H9 (cell line): ENCODE results near the gene TAF4B. TPM values are rescaled to one million over a fixed set of nuclear protein-coding genes. Genes with fewer than 3 reads are reported as not detected.
A peak's percentile ranks its signal among the peaks of the same experiment; 100 is the strongest.

Experiments used
- DNase-seq: peaks from one replicate; pipeline ENCODE4 v3.0.0-alpha.2; 2017
- H2AFZ ChIP-seq: one replicate; pipeline ENCODE4 v1.6.1; 2013; ENCODE audit warnings: mild to moderate bottlenecking, low read length, control low read depth, moderate library complexity
- H2AK5ac ChIP-seq: 2 replicates; pipeline ENCODE4 v1.6.1; 2013; ENCODE audit warnings: low read length, control low read depth, mixed read lengths; ENCODE audit not compliant: insufficient read length
- H2BK120ac ChIP-seq: one replicate; pipeline ENCODE4 v1.6.1; 2013; ENCODE audit warnings: low read depth, mild to moderate bottlenecking, low read length, control low read depth, inconsistent platforms; ENCODE audit not compliant: poor library complexity, severe bottlenecking
- H2BK12ac ChIP-seq: 2 replicates; pipeline ENCODE4 v1.6.1; 2013; ENCODE audit warnings: low read length, control low read depth, mixed read lengths, low read depth; ENCODE audit not compliant: insufficient read length
- H2BK15ac ChIP-seq: 2 replicates; pipeline ENCODE4 v1.6.1; 2013; ENCODE audit warnings: low read depth, low read length, control low read depth
- H2BK20ac ChIP-seq: one replicate; pipeline ENCODE4 v1.6.1; 2013; ENCODE audit warnings: low read depth, mild to moderate bottlenecking, low read length, control low read depth, inconsistent platforms; ENCODE audit not compliant: poor library complexity, severe bottlenecking
- H2BK5ac ChIP-seq: 2 replicates; pipeline ENCODE4 v1.6.1; 2013; ENCODE audit warnings: low read length, control low read depth, mixed read lengths; ENCODE audit not compliant: insufficient read length
- H3K14ac ChIP-seq: 2 replicates; pipeline ENCODE4 v1.6.1; 2013; ENCODE audit warnings: low read length, control low read depth; ENCODE audit not compliant: insufficient read depth
- H3K18ac ChIP-seq: 2 replicates; pipeline ENCODE4 v1.6.1; 2013; ENCODE audit warnings: low read depth, mild to moderate bottlenecking, mixed read lengths, low read length, control low read depth; ENCODE audit not compliant: insufficient read length
- H3K23ac ChIP-seq: 2 replicates; pipeline ENCODE4 v1.6.1; 2013; ENCODE audit warnings: low read length, control low read depth, mixed read lengths, low read depth; ENCODE audit not compliant: insufficient read length
- H3K23me2 ChIP-seq: 2 replicates; pipeline ENCODE4 v1.6.1; 2013; ENCODE audit warnings: low read depth, mild to moderate bottlenecking, mixed read lengths, low read length, control low read depth; ENCODE audit not compliant: insufficient read length, poor library complexity, severe bottlenecking
- H3K27ac ChIP-seq: 2 replicates; pipeline ENCODE4 v1.5.1; 2013; ENCODE audit warnings: low read length, control low read depth, mixed read lengths, low read depth; ENCODE audit not compliant: insufficient read length
- H3K27me3 ChIP-seq: 2 replicates; pipeline ENCODE4 v1.6.1; 2013; ENCODE audit warnings: low read length, control low read depth, inconsistent platforms; ENCODE audit not compliant: insufficient read depth
- H3K4ac ChIP-seq: 2 replicates; pipeline ENCODE4 v1.6.1; 2013; ENCODE audit warnings: low read depth, mild to moderate bottlenecking, control low read depth, inconsistent platforms, low read length, moderate library complexity
- H3K4me1 ChIP-seq: 2 replicates; pipeline ENCODE4 v1.6.1; 2013; ENCODE audit warnings: low read length, control low read depth, inconsistent platforms; ENCODE audit not compliant: insufficient read depth
- H3K4me2 ChIP-seq: 2 replicates; pipeline ENCODE4 v1.6.1; 2013; ENCODE audit warnings: low read length, control low read depth, mixed read lengths; ENCODE audit not compliant: insufficient read length, insufficient read depth
- H3K56ac ChIP-seq: 2 replicates; pipeline ENCODE4 v1.6.1; 2013; ENCODE audit warnings: low read depth, mild to moderate bottlenecking, mixed read lengths, low read length, control low read depth; ENCODE audit not compliant: insufficient read length
- H3K79me1 ChIP-seq: 2 replicates; pipeline ENCODE4 v1.6.1; 2013; ENCODE audit warnings: low read depth, mild to moderate bottlenecking, moderate library complexity, low read length, control low read depth, inconsistent platforms; ENCODE audit not compliant: insufficient read depth, poor library complexity, severe bottlenecking
- H3K79me2 ChIP-seq: 2 replicates; pipeline ENCODE4 v1.6.1; 2013; ENCODE audit warnings: low read length, control low read depth, inconsistent platforms; ENCODE audit not compliant: insufficient read depth
- H3K9ac ChIP-seq: 2 replicates; pipeline ENCODE4 v1.6.1; 2013; ENCODE audit warnings: low read length, control low read depth, mixed read lengths; ENCODE audit not compliant: insufficient read length; ENCODE audit errors: extremely low read depth
- H3K9me3 ChIP-seq: one replicate; pipeline ENCODE4 v1.6.1; 2013; ENCODE audit warnings: low read depth, low read length, inconsistent platforms; ENCODE audit not compliant: control insufficient read depth
- H3T11ph ChIP-seq: one replicate; pipeline ENCODE4 v1.6.1; 2013; ENCODE audit warnings: mild to moderate bottlenecking, low read length, control low read depth, inconsistent platforms
- H4K20me1 ChIP-seq: one replicate; pipeline ENCODE4 v1.6.1; 2013; ENCODE audit not compliant: control insufficient read depth, insufficient read length, insufficient read depth
- H4K5ac ChIP-seq: 2 replicates; pipeline ENCODE4 v1.6.1; 2013; ENCODE audit warnings: low read depth, mild to moderate bottlenecking, mixed read lengths, low read length, control low read depth; ENCODE audit not compliant: insufficient read length
- H4K8ac ChIP-seq: replicated peaks from 2 replicates; pipeline ENCODE4 v1.6.1; 2013; ENCODE audit warnings: low read length, control low read depth, mixed read lengths, low read depth; ENCODE audit not compliant: insufficient read length
- H4K91ac ChIP-seq: 2 replicates; pipeline ENCODE4 v1.6.1; 2013; ENCODE audit warnings: low read depth, mild to moderate bottlenecking, moderate library complexity, mixed read lengths, low read length, control low read depth; ENCODE audit not compliant: insufficient read length
- H3K27ac Mint-ChIP-seq, 3 experiments: 2 replicates in 2 of 3; 3 replicates in 1 of 3; pipeline ENCODE4 v1.8.0; 2020 to 2021; ENCODE audit warnings: mixed read lengths in 3 of 3, mild to moderate bottlenecking in 1 of 3, moderate library complexity in 1 of 3
- H3K27me3 Mint-ChIP-seq: 2 replicates; pipeline ENCODE4 v1.8.0; 2021; ENCODE audit warnings: low read depth, mild to moderate bottlenecking, moderate library complexity, mixed read lengths
- H3K36me3 Mint-ChIP-seq, 3 experiments: 2 replicates in 2 of 3; 3 replicates in 1 of 3; pipeline ENCODE4 v1.8.0; 2020 to 2021; ENCODE audit warnings: low read depth in 3 of 3, mixed read lengths in 3 of 3; ENCODE audit not compliant: insufficient read depth in 1 of 3
- H3K4me1 Mint-ChIP-seq, 2 experiments: 2 replicates each; pipeline ENCODE4 v1.8.0; 2020; ENCODE audit warnings: mixed read lengths in 2 of 2
- H3K4me3 Mint-ChIP-seq, 2 experiments: 2 replicates in 1 of 2; 3 replicates in 1 of 2; pipeline ENCODE4 v1.8.0; 2020 to 2021; ENCODE audit warnings: mild to moderate bottlenecking in 2 of 2, mixed read lengths in 2 of 2, moderate library complexity in 1 of 2
- H3K9me3 Mint-ChIP-seq, 2 experiments: 2 replicates in 1 of 2; 3 replicates in 1 of 2; pipeline ENCODE4 v1.8.0; 2020; ENCODE audit warnings: mild to moderate bottlenecking in 2 of 2, mixed read lengths in 2 of 2, moderate library complexity in 1 of 2
- WGBS: extraction: QIAGEN DNeasy Blood & Tissue Kit; methylation state at CpG from one replicate; pipeline ENCODE4 v1.1.7; 2013; ENCODE audit warnings: missing lambda C conversion rate, low lambda C conversion rate, mixed read lengths; ENCODE audit not compliant: insufficient read length; ENCODE audit errors: extremely low coverage; 5-methylcytosine and 5-hydroxymethylcytosine counted together
- total RNA-seq: library from RNA; stranded (reverse); gene quantifications from 2 replicates; pipeline ENCODE4 v1.2.1, GENCODE V29; 2021
- TF ChIP-seq, protein P1 (sequence below): fragments of 200-600 bp; sonication (generic); conservative IDR thresholded peaks from 3 replicates; pipeline ENCODE4 v1.8.0; 2021; ENCODE audit warnings: antibody characterized with exemption, mild to moderate bottlenecking

TAF4B gene
- total RNA-seq, 1 experiment from 2014 or later: 19.8 TPM

DNA sequence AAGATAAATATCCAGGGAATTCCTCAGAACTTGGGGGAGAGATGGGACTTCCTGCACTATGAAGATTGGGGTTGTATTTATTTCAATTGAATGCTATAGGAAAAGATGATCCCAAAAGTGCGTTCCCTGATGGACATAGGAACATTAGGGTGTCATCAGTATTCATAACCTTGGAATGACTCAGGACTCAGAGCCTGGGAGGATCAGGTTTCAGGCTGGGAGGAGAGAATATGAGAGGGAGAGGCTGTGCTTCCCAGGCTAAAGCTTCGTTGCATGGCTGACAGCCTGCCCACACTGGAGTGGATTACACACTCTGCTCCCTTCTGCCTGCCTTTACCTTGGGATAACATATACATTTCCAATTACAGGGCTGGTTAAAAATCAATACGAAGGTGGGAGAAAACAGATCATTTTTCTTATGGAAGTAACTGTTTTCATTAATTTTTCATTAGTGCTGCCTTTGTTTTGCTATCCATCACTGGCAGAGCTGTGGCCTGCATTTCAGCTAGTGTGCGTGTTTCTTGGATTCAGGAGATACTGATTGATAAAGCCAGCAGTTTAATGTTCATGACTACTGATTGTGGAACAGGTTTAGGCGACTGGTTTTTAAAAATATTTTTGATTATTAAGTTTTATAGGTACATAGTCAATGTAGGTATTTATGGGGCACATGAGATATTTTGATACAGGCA, 203.4 kb downstream of the TAF4B start:
- Histone ChIP-seq H2BK20ac (no peak overlapping the region), H3K56ac (no peak overlapping the region), H3T11ph (no peak overlapping the region), H3K4me1 (peaks cover 4% of the 10 kb centered on the region; the same call in 1 of the 2 replicates), H3K9me3 (no peaks in the 10 kb centered on the region), H3K23me2 (no peaks in the 10 kb centered on the region), H4K5ac (no peak overlapping the region), H3K9ac (no peak overlapping the region), H3K4ac (no peak overlapping the region), H3K23ac (no peak overlapping the region), H3K18ac (no peak overlapping the region), H2BK12ac (no peak overlapping the region), H3K27me3 (no peaks in the 10 kb centered on the region), H3K14ac (no peak overlapping the region), H3K79me2 (no peaks in the 10 kb centered on the region), H2AFZ (no peak overlapping the region), H4K20me1 (no peaks in the 10 kb centered on the region), H3K27ac (no peak overlapping the region), H2BK5ac (no peak overlapping the region), H4K8ac (no peak overlapping the region), H2BK15ac (no peak overlapping the region), H2BK120ac (no peak overlapping the region), H2AK5ac (no peak overlapping the region), H3K79me1 (no peaks in the 10 kb centered on the region), H3K4me2 (no peak overlapping the region), H4K91ac (no peak overlapping the region)
- H3K27me3 Mint-ChIP-seq: peaks cover 1% of the 10 kb centered on the region; the same call in 1 of the 2 replicates
- no peaks in the 10 kb centered on the region for H3K36me3 Mint-ChIP-seq
- TF ChIP-seq, protein P1, sequence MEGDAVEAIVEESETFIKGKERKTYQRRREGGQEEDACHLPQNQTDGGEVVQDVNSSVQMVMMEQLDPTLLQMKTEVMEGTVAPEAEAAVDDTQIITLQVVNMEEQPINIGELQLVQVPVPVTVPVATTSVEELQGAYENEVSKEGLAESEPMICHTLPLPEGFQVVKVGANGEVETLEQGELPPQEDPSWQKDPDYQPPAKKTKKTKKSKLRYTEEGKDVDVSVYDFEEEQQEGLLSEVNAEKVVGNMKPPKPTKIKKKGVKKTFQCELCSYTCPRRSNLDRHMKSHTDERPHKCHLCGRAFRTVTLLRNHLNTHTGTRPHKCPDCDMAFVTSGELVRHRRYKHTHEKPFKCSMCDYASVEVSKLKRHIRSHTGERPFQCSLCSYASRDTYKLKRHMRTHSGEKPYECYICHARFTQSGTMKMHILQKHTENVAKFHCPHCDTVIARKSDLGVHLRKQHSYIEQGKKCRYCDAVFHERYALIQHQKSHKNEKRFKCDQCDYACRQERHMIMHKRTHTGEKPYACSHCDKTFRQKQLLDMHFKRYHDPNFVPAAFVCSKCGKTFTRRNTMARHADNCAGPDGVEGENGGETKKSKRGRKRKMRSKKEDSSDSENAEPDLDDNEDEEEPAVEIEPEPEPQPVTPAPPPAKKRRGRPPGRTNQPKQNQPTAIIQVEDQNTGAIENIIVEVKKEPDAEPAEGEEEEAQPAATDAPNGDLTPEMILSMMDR: no peak
- no peak overlapping the region for H3K4me3 Mint-ChIP-seq
- H3K9me3 Mint-ChIP-seq: no peaks in the 10 kb centered on the region
- peak overlapping the region; percentile 37 to 50 (median 42); a peak in 3 of 7 replicates for H3K27ac Mint-ChIP-seq
- WGBS: 100% methylated on average over 1 of the region's 5 CpGs
- H3K4me1 Mint-ChIP-seq: peaks cover 7 to 8% of the 10 kb centered on the region in 2 experiments
- DNase-seq: no peak
